ENCODE measurements around the gene KLHL24. TPM values are rescaled to one million over a fixed set of nuclear protein-coding genes. Genes with fewer than 3 reads are reported as not detected.
"Not testable (repeated sequence)": the region's sequence is repeated elsewhere in the genome, so short reads cannot be mapped to it uniquely, and the experiment has no call there.

Gene KLHL24
- total RNA-seq, 4 donors from 2014 or later = 118 to 301 (median 222) TPM

GRCh38 chr3:183664913-183665381 is 29.5 kb downstream of the KLHL24 start:
- no peak overlapping the region for H3K27ac ChIP-seq
- H3K27me3 ChIP-seq = no peaks in the 10 kb centered on the region
- no peaks in the 10 kb centered on the region for H3K9me3 ChIP-seq
- H3K36me3 ChIP-seq = peaks cover 3 to 58% of the 10 kb centered on the region in 2 donors
- peaks cover 23 to 30% of the 10 kb centered on the region in 2 donors for H3K4me1 ChIP-seq
- no peak for DNase-seq
- intact Hi-C loops (cut with DNase I; ENCODE audit: low total_unique reads) = no loop called here
- TF ChIP-seq POLR2A (IDR thresholded peaks at IDR 0.05) = no peak
- TF ChIP-seq, protein P1, sequence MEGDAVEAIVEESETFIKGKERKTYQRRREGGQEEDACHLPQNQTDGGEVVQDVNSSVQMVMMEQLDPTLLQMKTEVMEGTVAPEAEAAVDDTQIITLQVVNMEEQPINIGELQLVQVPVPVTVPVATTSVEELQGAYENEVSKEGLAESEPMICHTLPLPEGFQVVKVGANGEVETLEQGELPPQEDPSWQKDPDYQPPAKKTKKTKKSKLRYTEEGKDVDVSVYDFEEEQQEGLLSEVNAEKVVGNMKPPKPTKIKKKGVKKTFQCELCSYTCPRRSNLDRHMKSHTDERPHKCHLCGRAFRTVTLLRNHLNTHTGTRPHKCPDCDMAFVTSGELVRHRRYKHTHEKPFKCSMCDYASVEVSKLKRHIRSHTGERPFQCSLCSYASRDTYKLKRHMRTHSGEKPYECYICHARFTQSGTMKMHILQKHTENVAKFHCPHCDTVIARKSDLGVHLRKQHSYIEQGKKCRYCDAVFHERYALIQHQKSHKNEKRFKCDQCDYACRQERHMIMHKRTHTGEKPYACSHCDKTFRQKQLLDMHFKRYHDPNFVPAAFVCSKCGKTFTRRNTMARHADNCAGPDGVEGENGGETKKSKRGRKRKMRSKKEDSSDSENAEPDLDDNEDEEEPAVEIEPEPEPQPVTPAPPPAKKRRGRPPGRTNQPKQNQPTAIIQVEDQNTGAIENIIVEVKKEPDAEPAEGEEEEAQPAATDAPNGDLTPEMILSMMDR (IDR thresholded peaks at IDR 0.05 in 4 of 5, conservative IDR thresholded peaks at IDR 0.05 in 1 of 5) = no peak
- no peak overlapping the region for H3K4me3 ChIP-seq
- no peak for ATAC-seq
- in situ Hi-C loops (cut with MboI; ENCODE audit: low sequenced_read_pairs in 4 of 4) = no loop called here

- peaks cover 2 to 52% of the 10 kb centered on the region in 2 donors for H3K36me3 ChIP-seq
- no peaks in the 10 kb centered on the region for H3K9me3 ChIP-seq
- no peak for TF ChIP-seq POLR2A (IDR thresholded peaks at IDR 0.05)
- TF ChIP-seq, protein P1 (IDR thresholded peaks at IDR 0.05 in 4 of 5, conservative IDR thresholded peaks at IDR 0.05 in 1 of 5) = no peak
- in situ Hi-C loops (cut with MboI; ENCODE audit: low sequenced_read_pairs in 4 of 4) = no loop called here
- no peak overlapping the region for H3K27ac ChIP-seq
- H3K27me3 ChIP-seq = no peaks in the 10 kb centered on the region
- no peak overlapping the region for H3K4me3 ChIP-seq
- DNase-seq = no peak
- intact Hi-C loops (cut with DNase I; ENCODE audit: low total_unique reads) = no loop called here
- no peak for ATAC-seq
- no peaks in the 10 kb centered on the region for H3K4me1 ChIP-seq
These were observed 44.6 kb downstream of the KLHL24 start for GRCh38 chr3:183680061-183680460.

GRCh38 chr3:183687705-183688104 is 52.3 kb downstream of the KLHL24 start:
- H3K27me3 ChIP-seq = no peaks in the 10 kb centered on the region
- H3K4me1 ChIP-seq = no peaks in the 10 kb centered on the region
- no peaks in the 10 kb centered on the region for H3K9me3 ChIP-seq
- H3K36me3 ChIP-seq = peaks cover 0 to 3% of the 10 kb centered on the region in 2 donors
- intact Hi-C loops (cut with DNase I; ENCODE audit: low total_unique reads) = no loop called here
- TF ChIP-seq, protein P1 (IDR thresholded peaks at IDR 0.05 in 4 of 5, conservative IDR thresholded peaks at IDR 0.05 in 1 of 5) = no peak
- TF ChIP-seq POLR2A (IDR thresholded peaks at IDR 0.05) = no peak
- H3K4me3 ChIP-seq = no peak overlapping the region
- in situ Hi-C loops (cut with MboI; ENCODE audit: low sequenced_read_pairs in 4 of 4) = no loop called here
- H3K27ac ChIP-seq = no peak overlapping the region
- ATAC-seq (no peak), DNase-seq (no peak)

- no peaks in the 10 kb centered on the region for H3K27me3 ChIP-seq
- intact Hi-C loops (cut with DNase I; ENCODE audit: low total_unique reads) (no loop called here), in situ Hi-C loops (cut with MboI; ENCODE audit: low sequenced_read_pairs in 4 of 4) (no loop called here)
- H3K4me3 ChIP-seq = no peak overlapping the region
- H3K9me3 ChIP-seq = no peaks in the 10 kb centered on the region
- no peaks in the 10 kb centered on the region for H3K4me1 ChIP-seq
- TF ChIP-seq, protein P1 (IDR thresholded peaks at IDR 0.05 in 4 of 5, conservative IDR thresholded peaks at IDR 0.05 in 1 of 5) = no peak
- no peak for TF ChIP-seq POLR2A (IDR thresholded peaks at IDR 0.05)
- DNase-seq = no peak
- no peak overlapping the region for H3K27ac ChIP-seq
- H3K36me3 ChIP-seq = no peaks in the 10 kb centered on the region
- no peak for ATAC-seq
These were observed 53.5 kb downstream of the KLHL24 start for GRCh38 chr3:183688874-183689273.

DNA sequence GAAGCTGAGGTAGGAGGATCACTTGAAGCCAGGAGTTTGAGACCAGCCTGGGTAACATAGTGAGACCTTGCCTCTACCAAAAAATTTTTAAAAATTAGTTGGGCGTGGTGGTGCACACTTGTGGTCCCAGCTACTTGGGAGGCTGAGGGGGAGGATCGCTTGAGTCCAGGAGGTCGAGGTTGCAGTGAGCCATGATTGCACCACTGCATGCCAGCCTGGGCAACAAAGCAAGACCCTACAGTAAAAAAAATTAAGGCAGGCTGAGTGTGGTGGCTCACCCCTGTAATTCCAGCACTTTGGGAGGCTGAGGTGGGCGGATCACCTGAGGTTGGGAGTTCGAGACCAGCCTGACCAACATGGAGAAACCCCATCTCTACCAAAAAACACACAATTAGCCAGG is 54.2 kb downstream of the KLHL24 start:
- H3K36me3 ChIP-seq; intact Hi-C loops (cut with DNase I; ENCODE audit: low total_unique reads); ATAC-seq; H3K9me3 ChIP-seq; H3K27me3 ChIP-seq; DNase-seq; H3K4me1 ChIP-seq; H3K27ac ChIP-seq; in situ Hi-C loops (cut with MboI; ENCODE audit: low sequenced_read_pairs in 4 of 4); H3K4me3 ChIP-seq: not testable (repeated sequence)
